HepG2 (cell line): ENCODE results near the gene PNMA3. TPM values are rescaled to one million over a fixed set of nuclear protein-coding genes. Genes with fewer than 3 reads are reported as not detected.
"Not testable (repeated sequence)": the region's sequence is repeated elsewhere in the genome, so short reads cannot be mapped to it uniquely, and the experiment has no call there.

Experiments used
- ATAC-seq: fragments of 200-7000 bp; cut with Tn5 transposase; 3 replicates; pipeline ENCODE4 v1.9.1; 2020; ENCODE audit warnings: mild to moderate bottlenecking, moderate library complexity
- BruUV-seq: library from RNA; stranded (reverse); fragments of 400-500 nt; replicated peaks from 2 replicates; lab custom pipeline; 2021; lab: Mats Ljungman, UMichigan
- CTCF ChIA-PET: fragments of 300-600 bp; formaldehyde crosslinking; extraction: SDS; loops from one replicate; lab custom pipeline; 2021; ENCODE audit warnings: low total read pairs, inconsistent platforms, low intra/inter-chr PET ratio; lab: Yijun Ruan, JAX
- POLR2A ChIA-PET: fragments of 350-600 bp; sonication (Branson Sonifier 250); formaldehyde crosslinking; loops from one replicate; lab custom pipeline; 2020; ENCODE audit warnings: antibody characterized with exemption, inconsistent platforms; lab: Yijun Ruan, JAX
- DNase-seq: peaks from one replicate; pipeline ENCODE4 v3.0.0-alpha.2; 2015; ENCODE audit warnings: low spot score
- FAIRE-seq: peaks from 3 replicates; lab custom pipeline; 2011; peaks lifted over from hg19 to GRCh38; lab: Jason Lieb, UNC
- H2AFZ ChIP-seq: one replicate; pipeline ENCODE4 v1.6.1; 2011; ENCODE audit warnings: low read length, inconsistent platforms
- H3K27ac ChIP-seq: fragments of 300-600 bp; 3 replicates; pipeline ENCODE4 v1.8.0; 2011; ENCODE audit warnings: mixed run types, mild to moderate bottlenecking, mixed read lengths, low read length, inconsistent platforms; ENCODE audit not compliant: insufficient read depth; ENCODE audit errors: extremely low read length
- H3K27me3 ChIP-seq, 2 experiments: fragments of 200-600 bp in 1 of 2; 2 replicates in 1 of 2; 3 replicates in 1 of 2; pipeline versions ENCODE4 v1.6.0 to v1.8.0; 2011; ENCODE audit warnings: low read length in 2 of 2, mild to moderate bottlenecking in 2 of 2, moderate library complexity in 2 of 2, inconsistent platforms in 1 of 2; ENCODE audit not compliant: insufficient read depth in 2 of 2, control insufficient read depth in 1 of 2
- H3K36me3 ChIP-seq, 2 experiments: fragments of 200-600 bp in 1 of 2; replicated peaks in 1 of 2; 2 replicates in 1 of 2; 3 replicates in 1 of 2; pipeline versions ENCODE4 v1.5.1 to v1.8.0; 2011; ENCODE audit warnings: low read length in 2 of 2, inconsistent platforms in 1 of 2; ENCODE audit not compliant: insufficient read depth in 2 of 2, control insufficient read depth in 1 of 2
- H3K4me1 ChIP-seq: 2 replicates; pipeline ENCODE4 v1.5.1; 2012; ENCODE audit warnings: low read length, inconsistent platforms; ENCODE audit not compliant: insufficient read depth
- H3K4me2 ChIP-seq: 2 replicates; pipeline ENCODE4 v1.6.0; 2011; ENCODE audit warnings: low read depth, low read length, inconsistent platforms
- H3K4me3 ChIP-seq, 3 experiments: fragments of 200-600 bp in 1 of 3; sonication (generic), shearing (Covaris generic) in 1 of 3; replicated peaks in 1 of 3; 2 replicates each; pipeline ENCODE4 v1.5.1; 2011 to 2016; ENCODE audit warnings: low read length in 3 of 3, inconsistent platforms in 2 of 3, low read depth in 2 of 3, mild to moderate bottlenecking in 2 of 3, control low read depth in 1 of 3, mixed read lengths in 1 of 3; ENCODE audit not compliant: insufficient read depth in 1 of 3
- H3K79me2 ChIP-seq: one replicate; pipeline ENCODE4 v1.6.1; 2011; ENCODE audit warnings: low read length, inconsistent platforms; ENCODE audit not compliant: insufficient read depth
- H3K9ac ChIP-seq: 2 replicates; pipeline ENCODE4 v1.6.0; 2011; ENCODE audit warnings: mild to moderate bottlenecking, low read depth, low read length, inconsistent platforms; ENCODE audit not compliant: insufficient read depth
- H3K9me3 ChIP-seq: 2 replicates; pipeline ENCODE4 v1.5.1; 2012; ENCODE audit warnings: mild to moderate bottlenecking, low read length
- H4K20me1 ChIP-seq: 2 replicates; pipeline ENCODE4 v1.6.0; 2011; ENCODE audit warnings: inconsistent platforms, mild to moderate bottlenecking, low read length, moderate library complexity; ENCODE audit not compliant: insufficient read depth
- WGBS: methylation state at CpG from one replicate; pipeline ENCODE4 v1.1.6; 2017; ENCODE audit warnings: low lambda C conversion rate; 5-methylcytosine and 5-hydroxymethylcytosine counted together
- in situ Hi-C: cut with HindIII; loops from 2 replicates; pipeline ENCODE4 v1.10.0; 2017; ENCODE audit warnings: low pct_unique_long_range_greater_than_20kb; ENCODE audit not compliant: extremely low pct_ligation_motif_present
- intact Hi-C: fragments of 100-400 bp; cut with micrococcal nuclease; formaldehyde crosslinking; loops from one replicate; pipeline ENCODE4 v1.10.0; 2022; ENCODE audit not compliant: unreplicated experiment
- polyA plus RNA-seq, 8 experiments: library from polyadenylated mRNA; depleted of rRNA in 3 of 8; stranded (reverse) in 7 of 8; unstranded in 1 of 8; fragments of >200 nt; fragmentation: Illumina TruSeq in 4 of 8; extraction: Trizol in 4 of 8; gene quantifications; 2 replicates each; pipeline versions ENCODE4 v1.2.1 to v1.2.3, GENCODE V29; 2011 to 2016; ENCODE audit warnings: low read depth in 4 of 8, missing spikeins in 1 of 8, mixed read lengths in 1 of 8; ENCODE audit not compliant: insufficient read depth in 1 of 8
- total RNA-seq, 5 experiments: library from RNA; depleted of rRNA; stranded (reverse); fragments of >200 nt; fragmentation: Illumina TruSeq; extraction: Trizol; gene quantifications; 2 replicates each; pipeline ENCODE4 v1.2.3, GENCODE V29; 2016; ENCODE audit warnings: low read depth in 1 of 5

The PNMA3 gene
- total and polyA plus RNA-seq, 2 of the 13 experiments (the other 11 are each of a cell fraction or from before 2014, with no cell fraction given) = not detected

DNA sequence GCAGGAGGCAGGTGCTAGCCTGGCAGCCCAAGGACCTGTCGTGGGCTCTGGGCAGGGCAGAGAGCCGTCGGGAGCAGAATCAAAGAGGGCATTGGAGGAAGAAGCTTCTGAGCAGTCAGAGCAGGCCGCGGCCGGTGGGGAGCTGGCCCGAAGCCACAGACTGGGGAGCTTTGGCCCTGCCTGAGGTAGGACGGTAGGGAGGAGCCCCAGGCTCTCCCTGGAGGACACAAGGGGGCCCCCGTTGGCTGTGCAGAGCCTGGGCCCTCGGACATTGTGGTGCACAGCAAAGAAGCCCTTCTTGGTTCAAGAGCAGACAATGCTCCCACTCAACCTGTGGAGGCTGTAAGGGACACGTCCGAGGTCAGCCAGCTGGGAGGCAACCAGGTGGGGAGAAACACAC lies 10.1 kb downstream of the PNMA3 start:
- H3K79me2 ChIP-seq, H3K36me3 ChIP-seq, H2AFZ ChIP-seq, H3K9ac ChIP-seq, intact Hi-C loops, POLR2A ChIA-PET, H4K20me1 ChIP-seq, DNase-seq, BruUV-seq, H3K4me3 ChIP-seq, H3K9me3 ChIP-seq, CTCF ChIA-PET, FAIRE-seq, H3K27ac ChIP-seq, H3K27me3 ChIP-seq, H3K4me2 ChIP-seq, in situ Hi-C loops: not testable (repeated sequence)
- H3K4me1 ChIP-seq = peaks cover 42% of the 10 kb centered on the region
- ATAC-seq = peak; percentile 41
- no CpG with 5 or more reads among the region's 12 CpGs for WGBS

DNA sequence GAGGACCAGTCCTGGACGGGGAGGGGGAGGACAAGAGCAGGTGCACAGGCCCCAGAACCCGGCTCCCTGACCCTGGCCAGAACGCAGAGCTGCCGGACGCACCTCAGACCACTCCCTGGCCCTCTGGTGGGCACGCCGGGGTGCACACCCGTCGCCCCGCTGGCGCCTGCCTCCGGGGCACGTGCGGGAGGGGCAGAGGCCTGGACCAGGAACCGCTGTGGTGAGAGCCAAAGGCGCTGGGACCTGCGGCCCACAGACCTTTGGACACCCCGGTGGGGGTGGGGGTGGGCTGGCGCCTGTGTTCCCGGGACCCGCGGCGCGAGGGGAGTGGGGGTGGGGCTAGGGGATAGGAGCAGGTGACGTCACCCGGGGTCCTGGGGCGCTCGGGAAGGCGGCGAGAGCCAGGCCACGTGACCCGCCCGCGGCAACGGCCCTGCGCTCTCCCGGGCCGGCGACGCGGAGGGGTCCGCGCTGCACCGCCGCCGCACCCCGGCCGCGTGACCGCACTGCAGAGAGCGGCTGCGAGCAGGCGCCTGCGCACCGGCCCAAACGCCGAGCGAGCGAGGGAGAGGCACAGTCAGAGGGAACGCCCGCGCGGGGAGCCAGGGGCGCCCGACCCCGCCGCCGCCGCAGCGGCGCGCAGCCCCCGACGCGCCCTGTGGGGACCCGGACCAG lies 15.8 kb downstream of the PNMA3 start, which contains the start of gene PNMA6A:
PNMA6A (plus strand) TSS at position 546 of the 675 bp plus-strand sequence. CDS start 609 bp downstream, outside the sequence.
- H3K4me2 ChIP-seq, H3K9ac ChIP-seq, H3K4me1 ChIP-seq, H4K20me1 ChIP-seq, FAIRE-seq, H3K27me3 ChIP-seq, H3K9me3 ChIP-seq, BruUV-seq, H3K4me3 ChIP-seq, intact Hi-C loops, CTCF ChIA-PET, in situ Hi-C loops, H3K27ac ChIP-seq, H3K36me3 ChIP-seq, POLR2A ChIA-PET, H3K79me2 ChIP-seq, H2AFZ ChIP-seq, DNase-seq, ATAC-seq: not testable (repeated sequence)
- WGBS = no CpG with 5 or more reads among the region's 76 CpGs

DNA sequence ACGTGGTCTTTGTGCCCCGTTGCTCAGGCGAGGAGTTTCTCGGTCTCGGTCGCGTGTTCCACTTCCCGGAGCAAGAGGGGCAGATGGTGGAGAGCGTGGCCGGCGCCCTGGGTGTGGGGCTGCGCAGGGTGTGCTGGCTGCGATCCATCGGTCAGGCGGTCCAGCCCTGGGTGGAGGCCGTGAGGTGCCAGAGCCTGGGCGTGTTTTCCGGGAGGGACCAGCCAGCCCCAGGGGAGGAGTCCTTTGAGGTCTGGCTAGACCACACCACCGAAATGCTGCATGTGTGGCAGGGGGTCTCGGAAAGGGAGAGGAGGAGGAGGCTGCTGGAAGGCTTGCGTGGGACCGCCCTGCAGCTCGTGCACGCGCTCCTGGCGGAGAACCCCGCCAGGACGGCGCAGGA lies 17.1 kb downstream of the PNMA3 start:
- CTCF ChIA-PET, DNase-seq, H3K27ac ChIP-seq, H3K36me3 ChIP-seq, BruUV-seq, ATAC-seq, H3K4me3 ChIP-seq, H4K20me1 ChIP-seq, H3K9ac ChIP-seq, H3K79me2 ChIP-seq, FAIRE-seq, H3K4me1 ChIP-seq, in situ Hi-C loops, H3K9me3 ChIP-seq, H3K27me3 ChIP-seq, H3K4me2 ChIP-seq, H2AFZ ChIP-seq, POLR2A ChIA-PET, intact Hi-C loops: not testable (repeated sequence)
- no CpG with 5 or more reads among the region's 29 CpGs for WGBS
